ENCODE measurements around the gene GNG5. TPM values are rescaled to one million over a fixed set of nuclear protein-coding genes. Genes with fewer than 3 reads are reported as not detected.
"Not testable (repeated sequence)": the region's sequence is repeated elsewhere in the genome, so short reads cannot be mapped to it uniquely, and the experiment has no call there.

The GNG5 gene
- total RNA-seq, 2 experiments from 2014 or later, result 119 to 128 TPM

GRCh38 chr1:84462118-84462517, 44.3 kb downstream of the GNG5 start:
- H3K9me3 Mint-ChIP-seq, result no peaks in the 10 kb centered on the region
- H3K27me3 Mint-ChIP-seq, result peaks cover 12% of the 10 kb centered on the region
- no peaks in the 10 kb centered on the region for H3K36me3 Mint-ChIP-seq
- H3K4me1 Mint-ChIP-seq, result no peaks in the 10 kb centered on the region
- H3K4me3 Mint-ChIP-seq, result no peak overlapping the region
- no peak for DNase-seq
- H3K27ac Mint-ChIP-seq, result no peak overlapping the region

GRCh38 chr1:84452436-84452835, 53.9 kb downstream of the GNG5 start:
- H3K27me3 Mint-ChIP-seq, result peaks cover 4% of the 10 kb centered on the region
- no peak overlapping the region for H3K4me3 Mint-ChIP-seq
- no peaks in the 10 kb centered on the region for H3K9me3 Mint-ChIP-seq
- no peaks in the 10 kb centered on the region for H3K4me1 Mint-ChIP-seq
- H3K27ac Mint-ChIP-seq, result no peak overlapping the region
- no peak for DNase-seq
- H3K36me3 Mint-ChIP-seq, result no peaks in the 10 kb centered on the region

GRCh38 chr1:84450910-84451309, 55.5 kb downstream of the GNG5 start:
- Mint-ChIP-seq H3K27ac (no peak overlapping the region), H3K4me3 (no peak overlapping the region), H3K9me3 (no peaks in the 10 kb centered on the region), H3K36me3 (no peaks in the 10 kb centered on the region), H3K27me3 (peaks cover 8% of the 10 kb centered on the region), H3K4me1 (no peaks in the 10 kb centered on the region)
- DNase-seq, result no peak

- H3K4me3 Mint-ChIP-seq, H3K9me3 Mint-ChIP-seq, H3K4me1 Mint-ChIP-seq, H3K27me3 Mint-ChIP-seq, DNase-seq, H3K36me3 Mint-ChIP-seq, H3K27ac Mint-ChIP-seq: not testable (repeated sequence)
These were observed 57.7 kb downstream of the GNG5 start for GRCh38 chr1:84448704-84449103.

Other genes with a start within 250 kb of the GNG5 start
- 1 to 10 TPM in 1 of 2 experiments, under 1 TPM in 1; 0.84 to 1.1 TPM for gene SAMD13, start 204.9 kb downstream of the GNG5 start, total RNA-seq
- gene DNASE2B, start 108.1 kb downstream of the GNG5 start, total RNA-seq, result not detected
- 10 to 100 TPM; 65.2 to 68.3 TPM for gene RPF1, start 27.3 kb downstream of the GNG5 start, total RNA-seq
- 1 to 10 TPM; 1.0 to 1.5 TPM for gene SPATA1, start 195 bp downstream of the GNG5 start, total RNA-seq
- 10 to 100 TPM; 10.6 to 12.6 TPM for gene CTBS, start 67.9 kb upstream of the GNG5 start, total RNA-seq
- 10 to 100 TPM; 12.4 to 13.1 TPM for gene SSX2IP, start 183.9 kb upstream of the GNG5 start, total RNA-seq